SHP77 treated with DMSO at 0.1 percent for 48 hours (cell line): ENCODE data around the gene ATOH8.

Source experiments
- DNase-seq: peaks from one replicate; lab custom pipeline; 2025; lab: John Stamatoyannopoulos, UW

The ATOH8 gene

DNA sequence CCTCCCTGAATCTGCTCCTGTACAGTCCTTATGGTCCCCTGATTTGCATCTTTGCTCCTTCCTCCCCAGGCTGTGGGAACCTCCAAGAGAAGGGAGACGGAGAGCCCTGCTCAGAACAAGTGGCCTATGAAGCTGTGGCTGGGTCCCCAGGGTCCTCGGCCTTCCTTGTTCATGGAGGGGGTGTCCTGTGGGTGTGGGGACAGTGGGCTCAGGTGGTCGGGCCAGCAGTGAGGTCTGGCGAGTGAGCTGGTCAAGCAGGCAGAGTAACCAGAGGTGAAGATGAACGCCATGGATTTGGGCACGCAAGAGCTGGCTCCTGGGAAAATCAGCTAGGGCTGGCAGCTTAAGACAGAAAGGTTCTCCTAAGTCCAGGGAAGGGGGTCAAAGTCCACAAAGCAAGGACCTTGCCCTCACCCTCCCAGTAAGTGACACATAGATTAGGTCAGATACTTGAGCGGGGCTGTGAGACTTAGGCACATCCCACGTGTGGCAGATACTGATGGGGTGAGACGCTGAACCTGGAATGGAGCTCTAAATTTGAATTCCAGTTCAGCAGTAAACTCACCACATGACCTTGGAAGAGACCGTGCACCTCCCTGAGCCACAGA lies 34.8 kb upstream of the ATOH8 start:
- no peak for DNase-seq

DNA sequence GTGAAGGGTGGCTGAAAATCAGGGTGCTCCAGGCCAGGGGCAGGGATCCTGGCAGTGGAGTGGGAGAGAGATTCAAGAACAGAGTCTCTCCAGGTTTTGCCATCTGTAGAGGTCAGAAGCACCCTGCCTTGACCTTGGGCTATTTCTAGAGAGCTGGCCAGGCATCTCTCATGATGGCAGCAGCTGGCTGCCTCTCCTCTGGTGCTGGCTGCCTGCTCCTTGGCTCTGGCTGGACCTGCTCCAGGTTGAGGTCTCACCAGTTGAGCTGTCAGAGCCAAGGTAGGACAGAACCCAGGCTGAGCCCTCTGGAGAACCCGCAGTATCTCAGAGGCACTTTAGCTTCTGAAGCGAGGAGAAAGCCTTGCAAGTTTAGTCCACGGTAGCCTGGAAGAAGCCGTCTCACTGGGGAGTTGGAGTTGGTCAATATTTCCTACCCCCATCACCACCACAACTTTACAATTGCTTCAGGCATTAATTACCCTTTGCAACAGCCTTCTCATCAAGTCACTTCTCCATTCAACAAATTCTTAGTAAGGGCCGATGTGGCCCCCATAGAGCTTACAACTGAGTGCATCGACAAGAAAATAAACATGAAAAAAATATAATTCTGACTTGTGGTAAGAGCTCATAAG lies 34.1 kb upstream of the ATOH8 start:
- no peak for DNase-seq

DNA sequence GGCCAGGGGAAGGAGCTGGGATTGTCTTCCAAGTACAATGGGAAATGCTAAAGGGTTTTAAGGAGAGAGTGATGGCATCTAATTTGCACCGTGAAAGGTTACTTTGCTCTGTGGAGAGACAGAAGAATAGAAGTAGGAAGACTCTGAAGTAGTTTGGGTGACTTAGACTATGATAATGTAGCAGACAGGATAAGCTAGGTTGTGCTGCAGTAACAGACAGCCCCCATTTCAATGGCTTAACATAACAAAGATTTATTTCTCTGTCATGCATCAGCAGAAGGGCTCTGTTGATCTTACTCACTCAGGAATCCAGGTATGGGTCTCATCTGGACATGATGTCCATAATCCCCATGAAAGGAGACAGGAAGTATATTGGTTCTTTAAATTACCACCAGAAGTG lies 33.3 kb upstream of the ATOH8 start:
- DNase-seq = no peak

- no peak for DNase-seq
Measured at GRCh38 chr2:85721641-85722040, 32.1 kb upstream of the ATOH8 start.

DNA sequence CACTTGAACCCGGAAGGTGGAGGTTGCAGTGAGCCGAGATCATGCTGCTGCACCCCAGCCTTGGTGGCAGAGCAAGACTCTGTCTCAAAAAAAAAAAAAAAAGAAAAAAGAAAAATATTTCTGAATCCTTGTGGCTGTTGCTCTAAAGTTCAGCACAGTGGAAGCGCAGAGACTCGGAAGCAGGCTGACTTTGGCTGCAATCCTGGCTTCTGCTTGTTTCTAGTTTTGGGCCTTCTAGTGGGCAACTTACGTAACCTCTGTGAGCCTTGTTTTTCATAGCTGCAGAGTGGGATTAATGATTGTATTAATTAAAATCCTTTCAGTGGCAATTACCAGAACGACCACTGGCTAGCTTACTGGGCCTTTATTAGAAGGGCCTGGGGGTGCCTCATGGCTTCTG lies 31.3 kb upstream of the ATOH8 start:
- DNase-seq = no peak

- no peak for DNase-seq
Measured at GRCh38 chr2:85723707-85724360, 30.0 kb upstream of the ATOH8 start.

- no peak for DNase-seq
Measured at GRCh38 chr2:85724731-85725181, 29.0 kb upstream of the ATOH8 start.

DNA sequence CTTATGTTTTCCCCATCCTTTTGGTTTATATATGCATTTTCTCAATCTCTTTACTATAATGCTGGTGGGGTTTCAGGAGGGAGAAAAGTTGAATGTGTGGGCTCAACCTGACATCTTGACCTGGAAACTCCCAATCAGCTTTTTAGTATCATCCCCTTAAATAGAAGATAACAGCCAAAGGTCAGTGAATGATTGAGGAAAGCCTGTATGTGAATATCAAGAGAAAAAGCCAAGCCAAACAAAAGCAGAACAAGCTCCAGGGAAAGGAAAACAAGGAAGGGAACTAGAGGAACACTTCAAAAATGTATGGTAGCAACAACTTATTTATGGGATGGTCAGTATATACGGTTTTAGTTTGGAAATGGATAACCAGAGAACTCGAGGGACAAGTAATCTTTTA lies 28.3 kb upstream of the ATOH8 start:
- DNase-seq = no peak

GRCh38 chr2:85727798-85728197 lies 26.0 kb upstream of the ATOH8 start:
- no peak for DNase-seq

GRCh38 chr2:85728342-85728741 lies 25.4 kb upstream of the ATOH8 start:
- DNase-seq = no peak

- DNase-seq = peak; percentile 34
Measured at GRCh38 chr2:85728883-85729824, 24.6 kb upstream of the ATOH8 start.

GRCh38 chr2:85729825-85730510 lies 23.8 kb upstream of the ATOH8 start:
- no peak for DNase-seq

DNA sequence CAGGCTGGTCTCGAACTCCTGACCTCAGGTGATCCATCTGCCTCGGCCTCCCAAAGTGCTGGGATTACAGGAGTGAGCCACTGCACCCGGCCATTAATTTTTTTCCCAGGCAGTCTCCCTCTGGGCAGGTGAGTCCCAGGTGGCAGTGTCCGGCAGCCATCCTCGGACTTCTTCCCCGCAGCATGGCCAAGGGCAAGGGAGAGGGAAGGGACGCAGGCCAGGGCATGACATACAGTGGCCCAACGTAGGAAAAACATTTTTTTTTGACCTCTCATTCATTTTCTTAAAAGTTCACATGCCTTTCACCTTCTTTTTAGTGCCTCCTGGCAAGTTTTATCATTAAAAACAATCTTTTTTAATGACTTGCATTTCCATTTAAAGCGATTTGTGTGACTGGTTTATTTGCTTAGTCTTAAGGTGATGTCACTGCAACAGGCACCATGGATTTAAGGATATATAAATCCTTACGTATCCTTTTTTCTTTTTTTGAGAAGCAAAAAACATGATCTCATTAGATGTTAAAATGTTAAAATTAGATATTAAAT lies 23.0 kb upstream of the ATOH8 start:
- DNase-seq = no peak

DNA sequence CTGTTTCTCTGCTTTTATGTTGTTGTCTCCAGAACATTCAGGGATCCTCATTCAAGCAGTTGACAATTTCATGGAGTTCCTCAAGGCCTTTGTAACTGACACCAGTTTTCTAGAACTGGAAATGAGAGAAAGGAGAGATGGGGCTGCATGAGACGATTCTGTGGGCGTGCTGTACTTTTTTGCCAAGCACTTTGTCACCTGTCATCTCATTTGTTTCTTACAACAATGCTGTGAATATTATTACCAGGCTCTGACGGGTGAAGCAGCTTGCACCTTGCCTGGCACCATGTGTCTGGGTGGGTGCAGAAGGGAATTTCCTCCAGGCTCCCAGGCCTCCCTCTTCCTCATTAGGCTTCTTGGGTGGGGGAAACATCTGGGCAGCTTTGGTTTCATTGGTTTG lies 22.2 kb upstream of the ATOH8 start:
- no peak for DNase-seq

- no peak for DNase-seq
Measured at GRCh38 chr2:85732467-85733120, 21.2 kb upstream of the ATOH8 start.

GRCh38 chr2:85733121-85733960 lies 20.4 kb upstream of the ATOH8 start:
- peak; percentile 47 for DNase-seq

DNA sequence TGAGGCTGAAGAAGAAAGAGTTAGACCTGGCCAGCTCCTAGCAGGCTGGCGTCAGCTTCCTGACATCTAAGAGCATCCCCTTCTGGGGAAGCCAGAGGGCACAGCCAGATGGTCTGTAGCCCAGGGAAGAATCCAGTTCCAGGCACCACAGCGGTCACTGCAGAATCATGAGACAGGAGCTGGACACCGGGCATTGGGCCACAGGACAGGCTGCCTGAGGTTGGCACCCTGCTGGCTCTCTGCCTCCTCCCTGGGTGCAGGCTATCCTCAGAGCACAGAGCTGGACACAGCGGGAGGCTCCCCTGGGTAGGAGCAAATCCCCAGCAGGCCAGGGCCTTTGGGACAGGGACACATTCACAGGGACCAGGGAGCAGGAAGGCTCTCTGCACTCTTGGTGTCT lies 19.8 kb upstream of the ATOH8 start:
- no peak for DNase-seq

GRCh38 chr2:85734942-85735608 lies 18.7 kb upstream of the ATOH8 start:
- no peak for DNase-seq

DNA sequence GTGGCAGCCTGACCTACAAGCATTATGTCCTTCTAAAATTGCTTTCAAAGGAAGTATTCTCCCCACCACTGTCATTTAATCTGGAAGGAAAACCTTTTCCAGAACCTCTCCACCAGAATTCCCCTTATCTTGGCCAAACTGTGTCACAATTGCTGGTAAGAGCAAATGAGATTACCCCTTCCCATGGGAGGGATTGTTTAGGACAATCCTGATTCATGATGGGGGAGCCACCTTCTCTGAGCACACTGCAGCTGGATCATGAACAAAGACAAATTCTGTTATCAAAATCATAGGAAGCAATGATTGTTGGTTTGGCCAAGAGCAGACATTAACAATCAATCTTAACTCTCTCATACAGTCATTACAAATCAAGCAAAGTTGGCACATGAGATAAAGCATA lies 18.1 kb upstream of the ATOH8 start:
- DNase-seq = no peak
